ENCODE measurements around the gene CPE.
"Not testable (repeated sequence)": the region's sequence is repeated elsewhere in the genome, so short reads cannot be mapped to it uniquely, and the experiment has no call there.

The CPE gene

GRCh38 chr4:165462009-165462408, 83.2 kb downstream of the CPE start:
- DNase-seq (ENCODE audit: low spot score), result no peak

- no peak for DNase-seq (ENCODE audit: low spot score)
Measured at GRCh38 chr4:165464376-165464775, 85.6 kb downstream of the CPE start.

- DNase-seq (ENCODE audit: low spot score), result peak; percentile 81
Measured at GRCh38 chr4:165464813-165465381, 86.1 kb downstream of the CPE start.

GRCh38 chr4:165470009-165470408, 91.2 kb downstream of the CPE start:
- no peak for DNase-seq (ENCODE audit: low spot score)

- no peak for DNase-seq (ENCODE audit: low spot score)
Measured at GRCh38 chr4:165472943-165473676, 94.3 kb downstream of the CPE start.

- no peak for DNase-seq (ENCODE audit: low spot score)
Measured at GRCh38 chr4:165474784-165475705, 96.2 kb downstream of the CPE start.

GRCh38 chr4:165475706-165476070, 96.9 kb downstream of the CPE start:
- DNase-seq (ENCODE audit: low spot score), result no peak

GRCh38 chr4:165476214-165477098, 97.6 kb downstream of the CPE start:
- no peak for DNase-seq (ENCODE audit: low spot score)

- no peak for DNase-seq (ENCODE audit: low spot score)
Measured at GRCh38 chr4:165477799-165478198, 99.0 kb downstream of the CPE start.

- DNase-seq (ENCODE audit: low spot score), result no peak
Measured at GRCh38 chr4:165478260-165478659, 99.5 kb downstream of the CPE start.

- no peak for DNase-seq (ENCODE audit: low spot score)
Measured at GRCh38 chr4:165481053-165481835, 102.4 kb downstream of the CPE start.

GRCh38 chr4:165489786-165490185, 111.0 kb downstream of the CPE start:
- DNase-seq (ENCODE audit: low spot score), result peak; percentile 40

- not testable (repeated sequence) for DNase-seq (ENCODE audit: low spot score)
Measured at GRCh38 chr4:165492583-165492982, 113.8 kb downstream of the CPE start.

GRCh38 chr4:165493359-165493758, 114.6 kb downstream of the CPE start:
- DNase-seq (ENCODE audit: low spot score), result peak; percentile 70

GRCh38 chr4:165502916-165503907, 124.4 kb downstream of the CPE start:
- no peak for DNase-seq (ENCODE audit: low spot score)

GRCh38 chr4:165504184-165504583, 125.4 kb downstream of the CPE start:
- DNase-seq (ENCODE audit: low spot score), result no peak

- DNase-seq (ENCODE audit: low spot score), result no peak
Measured at GRCh38 chr4:165505958-165506837, 127.4 kb downstream of the CPE start.

- no peak for DNase-seq (ENCODE audit: low spot score)
Measured at GRCh38 chr4:165506849-165507248, 128.0 kb downstream of the CPE start.

- DNase-seq (ENCODE audit: low spot score), result no peak
Measured at GRCh38 chr4:165507381-165507780, 128.6 kb downstream of the CPE start.

Measured in Ammon's horn (tissue), 1 donor.